H9 (cell line): ENCODE results near the gene SPSB2. TPM values are rescaled to one million over a fixed set of nuclear protein-coding genes. Genes with fewer than 3 reads are reported as not detected.
A peak's percentile ranks its signal among the peaks of the same experiment; 100 is the strongest.

ENCODE experiments used
- DNase-seq: peaks from one replicate; pipeline ENCODE4 v3.0.0-alpha.2; 2017
- H2AFZ ChIP-seq: one replicate; pipeline ENCODE4 v1.6.1; 2013; ENCODE audit warnings: mild to moderate bottlenecking, low read length, control low read depth, moderate library complexity
- H2AK5ac ChIP-seq: 2 replicates; pipeline ENCODE4 v1.6.1; 2013; ENCODE audit warnings: low read length, control low read depth, mixed read lengths; ENCODE audit not compliant: insufficient read length
- H2BK120ac ChIP-seq: one replicate; pipeline ENCODE4 v1.6.1; 2013; ENCODE audit warnings: low read depth, mild to moderate bottlenecking, low read length, control low read depth, inconsistent platforms; ENCODE audit not compliant: poor library complexity, severe bottlenecking
- H2BK12ac ChIP-seq: 2 replicates; pipeline ENCODE4 v1.6.1; 2013; ENCODE audit warnings: low read length, control low read depth, mixed read lengths, low read depth; ENCODE audit not compliant: insufficient read length
- H2BK15ac ChIP-seq: 2 replicates; pipeline ENCODE4 v1.6.1; 2013; ENCODE audit warnings: low read depth, low read length, control low read depth
- H2BK20ac ChIP-seq: one replicate; pipeline ENCODE4 v1.6.1; 2013; ENCODE audit warnings: low read depth, mild to moderate bottlenecking, low read length, control low read depth, inconsistent platforms; ENCODE audit not compliant: poor library complexity, severe bottlenecking
- H2BK5ac ChIP-seq: 2 replicates; pipeline ENCODE4 v1.6.1; 2013; ENCODE audit warnings: low read length, control low read depth, mixed read lengths; ENCODE audit not compliant: insufficient read length
- H3K14ac ChIP-seq: 2 replicates; pipeline ENCODE4 v1.6.1; 2013; ENCODE audit warnings: low read length, control low read depth; ENCODE audit not compliant: insufficient read depth
- H3K18ac ChIP-seq: 2 replicates; pipeline ENCODE4 v1.6.1; 2013; ENCODE audit warnings: low read depth, mild to moderate bottlenecking, mixed read lengths, low read length, control low read depth; ENCODE audit not compliant: insufficient read length
- H3K23ac ChIP-seq: 2 replicates; pipeline ENCODE4 v1.6.1; 2013; ENCODE audit warnings: low read length, control low read depth, mixed read lengths, low read depth; ENCODE audit not compliant: insufficient read length
- H3K23me2 ChIP-seq: 2 replicates; pipeline ENCODE4 v1.6.1; 2013; ENCODE audit warnings: low read depth, mild to moderate bottlenecking, mixed read lengths, low read length, control low read depth; ENCODE audit not compliant: insufficient read length, poor library complexity, severe bottlenecking
- H3K27ac ChIP-seq: 2 replicates; pipeline ENCODE4 v1.5.1; 2013; ENCODE audit warnings: low read length, control low read depth, mixed read lengths, low read depth; ENCODE audit not compliant: insufficient read length
- H3K27me3 ChIP-seq: 2 replicates; pipeline ENCODE4 v1.6.1; 2013; ENCODE audit warnings: low read length, control low read depth, inconsistent platforms; ENCODE audit not compliant: insufficient read depth
- H3K4ac ChIP-seq: 2 replicates; pipeline ENCODE4 v1.6.1; 2013; ENCODE audit warnings: low read depth, mild to moderate bottlenecking, control low read depth, inconsistent platforms, low read length, moderate library complexity
- H3K4me1 ChIP-seq: 2 replicates; pipeline ENCODE4 v1.6.1; 2013; ENCODE audit warnings: low read length, control low read depth, inconsistent platforms; ENCODE audit not compliant: insufficient read depth
- H3K4me2 ChIP-seq: 2 replicates; pipeline ENCODE4 v1.6.1; 2013; ENCODE audit warnings: low read length, control low read depth, mixed read lengths; ENCODE audit not compliant: insufficient read length, insufficient read depth
- H3K56ac ChIP-seq: 2 replicates; pipeline ENCODE4 v1.6.1; 2013; ENCODE audit warnings: low read depth, mild to moderate bottlenecking, mixed read lengths, low read length, control low read depth; ENCODE audit not compliant: insufficient read length
- H3K79me1 ChIP-seq: 2 replicates; pipeline ENCODE4 v1.6.1; 2013; ENCODE audit warnings: low read depth, mild to moderate bottlenecking, moderate library complexity, low read length, control low read depth, inconsistent platforms; ENCODE audit not compliant: insufficient read depth, poor library complexity, severe bottlenecking
- H3K79me2 ChIP-seq: 2 replicates; pipeline ENCODE4 v1.6.1; 2013; ENCODE audit warnings: low read length, control low read depth, inconsistent platforms; ENCODE audit not compliant: insufficient read depth
- H3K9ac ChIP-seq: 2 replicates; pipeline ENCODE4 v1.6.1; 2013; ENCODE audit warnings: low read length, control low read depth, mixed read lengths; ENCODE audit not compliant: insufficient read length; ENCODE audit errors: extremely low read depth
- H3K9me3 ChIP-seq: one replicate; pipeline ENCODE4 v1.6.1; 2013; ENCODE audit warnings: low read depth, low read length, inconsistent platforms; ENCODE audit not compliant: control insufficient read depth
- H3T11ph ChIP-seq: one replicate; pipeline ENCODE4 v1.6.1; 2013; ENCODE audit warnings: mild to moderate bottlenecking, low read length, control low read depth, inconsistent platforms
- H4K20me1 ChIP-seq: one replicate; pipeline ENCODE4 v1.6.1; 2013; ENCODE audit not compliant: control insufficient read depth, insufficient read length, insufficient read depth
- H4K5ac ChIP-seq: 2 replicates; pipeline ENCODE4 v1.6.1; 2013; ENCODE audit warnings: low read depth, mild to moderate bottlenecking, mixed read lengths, low read length, control low read depth; ENCODE audit not compliant: insufficient read length
- H4K8ac ChIP-seq: replicated peaks from 2 replicates; pipeline ENCODE4 v1.6.1; 2013; ENCODE audit warnings: low read length, control low read depth, mixed read lengths, low read depth; ENCODE audit not compliant: insufficient read length
- H4K91ac ChIP-seq: 2 replicates; pipeline ENCODE4 v1.6.1; 2013; ENCODE audit warnings: low read depth, mild to moderate bottlenecking, moderate library complexity, mixed read lengths, low read length, control low read depth; ENCODE audit not compliant: insufficient read length
- H3K27ac Mint-ChIP-seq, 3 experiments: 2 replicates in 2 of 3; 3 replicates in 1 of 3; pipeline ENCODE4 v1.8.0; 2020 to 2021; ENCODE audit warnings: mixed read lengths in 3 of 3, mild to moderate bottlenecking in 1 of 3, moderate library complexity in 1 of 3
- H3K27me3 Mint-ChIP-seq: 2 replicates; pipeline ENCODE4 v1.8.0; 2021; ENCODE audit warnings: low read depth, mild to moderate bottlenecking, moderate library complexity, mixed read lengths
- H3K36me3 Mint-ChIP-seq, 3 experiments: 2 replicates in 2 of 3; 3 replicates in 1 of 3; pipeline ENCODE4 v1.8.0; 2020 to 2021; ENCODE audit warnings: low read depth in 3 of 3, mixed read lengths in 3 of 3; ENCODE audit not compliant: insufficient read depth in 1 of 3
- H3K4me1 Mint-ChIP-seq, 2 experiments: 2 replicates each; pipeline ENCODE4 v1.8.0; 2020; ENCODE audit warnings: mixed read lengths in 2 of 2
- H3K4me3 Mint-ChIP-seq, 2 experiments: 2 replicates in 1 of 2; 3 replicates in 1 of 2; pipeline ENCODE4 v1.8.0; 2020 to 2021; ENCODE audit warnings: mild to moderate bottlenecking in 2 of 2, mixed read lengths in 2 of 2, moderate library complexity in 1 of 2
- H3K9me3 Mint-ChIP-seq, 2 experiments: 2 replicates in 1 of 2; 3 replicates in 1 of 2; pipeline ENCODE4 v1.8.0; 2020; ENCODE audit warnings: mild to moderate bottlenecking in 2 of 2, mixed read lengths in 2 of 2, moderate library complexity in 1 of 2
- CTCF ChIP-seq: fragments of 200-600 bp; sonication (generic); conservative IDR thresholded peaks from 3 replicates; pipeline ENCODE4 v1.8.0; 2021; ENCODE audit warnings: antibody characterized with exemption, mild to moderate bottlenecking
- WGBS: extraction: QIAGEN DNeasy Blood & Tissue Kit; methylation state at CpG from one replicate; pipeline ENCODE4 v1.1.7; 2013; ENCODE audit warnings: missing lambda C conversion rate, low lambda C conversion rate, mixed read lengths; ENCODE audit not compliant: insufficient read length; ENCODE audit errors: extremely low coverage; 5-methylcytosine and 5-hydroxymethylcytosine counted together
- total RNA-seq: library from RNA; stranded (reverse); gene quantifications from 2 replicates; pipeline ENCODE4 v1.2.1, GENCODE V29; 2021

SPSB2 gene
- total RNA-seq, 1 experiment from 2014 or later, result 13.7 TPM

GRCh38 chr12:6921996-6922946 is 49.2 kb upstream of the SPSB2 start:
- Histone ChIP-seq H3K9me3 (no peaks in the 10 kb centered on the region), H3K4ac (no peak overlapping the region), H3K23ac (no peak overlapping the region), H3K18ac (no peak overlapping the region), H3K23me2 (peaks cover 18% of the 10 kb centered on the region), H2BK5ac (no peak overlapping the region), H2BK15ac (no peak overlapping the region), H3K14ac (no peak overlapping the region), H3K4me2 (no peak overlapping the region), H3K27me3 (no peaks in the 10 kb centered on the region), H2BK120ac (no peak overlapping the region), H3K4me1 (peaks cover 3% of the 10 kb centered on the region; the same call in 1 of the 2 replicates), H2BK12ac (no peak overlapping the region), H3K79me2 (no peaks in the 10 kb centered on the region), H3K56ac (no peak overlapping the region), H4K20me1 (no peaks in the 10 kb centered on the region), H2BK20ac (no peak overlapping the region), H4K91ac (no peak overlapping the region), H4K5ac (no peak overlapping the region), H4K8ac (no peak overlapping the region), H3T11ph (no peak overlapping the region), H2AFZ (no peak overlapping the region), H3K27ac (no peak overlapping the region), H3K9ac (no peak overlapping the region), H3K79me1 (no peaks in the 10 kb centered on the region), H2AK5ac (no peak overlapping the region)
- DNase-seq, result no peak
- H3K27me3 Mint-ChIP-seq, result peaks cover 1% of the 10 kb centered on the region; the same call in 1 of the 2 replicates
- H3K9me3 Mint-ChIP-seq, result peaks cover 0 to 2% of the 10 kb centered on the region in 2 experiments; a peak in 1 of 5 replicates
- no CpG with 5 or more reads among the region's 9 CpGs for WGBS
- H3K4me1 Mint-ChIP-seq, result peaks cover 44 to 49% of the 10 kb centered on the region in 2 experiments
- peak overlapping the region; percentile 76 to 94 (median 85); a peak in 5 of 7 replicates for H3K27ac Mint-ChIP-seq
- peaks cover 29 to 53% (median 52%) of the 10 kb centered on the region in 3 experiments for H3K36me3 Mint-ChIP-seq
- no peak overlapping the region; a peak in 1 of 5 replicates for H3K4me3 Mint-ChIP-seq
- TF ChIP-seq CTCF, result no peak
